Progenitor cell of endocrine pancreas (in vitro differentiated cells): ENCODE measurements around the gene NDC80. TPM values are rescaled to one million over a fixed set of nuclear protein-coding genes. Genes with fewer than 3 reads are reported as not detected.

Source experiments
- DNase-seq: peaks from one replicate; pipeline ENCODE4 v3.0.0; 2021; ENCODE audit warnings: low spot score; ENCODE audit not compliant: unreplicated experiment
- H3K27ac Mint-ChIP-seq: 2 replicates; pipeline ENCODE4 v1.8.0; 2021; ENCODE audit warnings: mild to moderate bottlenecking, moderate library complexity, mixed read lengths
- H3K27me3 Mint-ChIP-seq: 2 replicates; pipeline ENCODE4 v1.8.0; 2021; ENCODE audit warnings: mixed read lengths
- H3K36me3 Mint-ChIP-seq: 2 replicates; pipeline ENCODE4 v1.8.0; 2022; ENCODE audit warnings: mixed read lengths; ENCODE audit not compliant: insufficient read depth
- H3K4me1 Mint-ChIP-seq: 2 replicates; pipeline ENCODE4 v1.8.0; 2021; ENCODE audit warnings: low read depth, mixed read lengths
- H3K4me3 Mint-ChIP-seq: 2 replicates; pipeline ENCODE4 v1.8.0; 2021; ENCODE audit warnings: low read depth, mild to moderate bottlenecking, moderate library complexity, mixed read lengths
- H3K9me3 Mint-ChIP-seq: 2 replicates; pipeline ENCODE4 v1.8.0; 2021; ENCODE audit warnings: low read depth, mixed read lengths
- CTCF ChIP-seq: fragments of 200-600 bp; sonication (generic); IDR thresholded peaks from one replicate; pipeline ENCODE4 v1.5.0; 2021; ENCODE audit warnings: antibody characterized with exemption, mild to moderate bottlenecking; ENCODE audit not compliant: unreplicated experiment
- total RNA-seq: library from RNA; stranded (reverse); gene quantifications from 2 replicates; pipeline ENCODE4 v1.2.1, GENCODE V29; 2021

Gene NDC80
- total RNA-seq, 1 donor from 2014 or later: 15.0 TPM

- Mint-ChIP-seq H3K36me3 (peaks cover 19% of the 10 kb centered on the region), H3K4me3 (no peak overlapping the region)
These were observed 34.9 kb upstream of the NDC80 start for GRCh38 chr18:2536493-2536892.

GRCh38 chr18:2537296-2537695 lies 34.1 kb upstream of the NDC80 start:
- no peak overlapping the region for H3K27ac Mint-ChIP-seq
- no peak for DNase-seq
- no peak for TF ChIP-seq CTCF
- H3K4me1 Mint-ChIP-seq: peaks cover 7% of the 10 kb centered on the region
- H3K36me3 Mint-ChIP-seq: peaks cover 13% of the 10 kb centered on the region
- H3K9me3 Mint-ChIP-seq: peaks cover 5% of the 10 kb centered on the region
- H3K4me3 Mint-ChIP-seq: no peak overlapping the region
- no peaks in the 10 kb centered on the region for H3K27me3 Mint-ChIP-seq

More at GRCh38 chr18:2536493-2536892, 34.9 kb upstream of the NDC80 start:
- Mint-ChIP-seq H3K27ac (no peak overlapping the region), H3K4me1 (peaks cover 7% of the 10 kb centered on the region), H3K27me3 (no peaks in the 10 kb centered on the region), H3K9me3 (peaks cover 10% of the 10 kb centered on the region)
- TF ChIP-seq CTCF: no peak
- DNase-seq: no peak

- Mint-ChIP-seq H3K27me3 (no peaks in the 10 kb centered on the region), H3K27ac (no peak overlapping the region), H3K4me3 (no peak overlapping the region), H3K36me3 (peaks cover 7% of the 10 kb centered on the region), H3K9me3 (no peaks in the 10 kb centered on the region), H3K4me1 (peaks cover 7% of the 10 kb centered on the region)
- no peak for DNase-seq
- no peak for TF ChIP-seq CTCF
These were observed 33.1 kb upstream of the NDC80 start for GRCh38 chr18:2538236-2538635.

GRCh38 chr18:2538844-2539243 lies 32.5 kb upstream of the NDC80 start:
- no peak overlapping the region for H3K27ac Mint-ChIP-seq
- H3K36me3 Mint-ChIP-seq: peaks cover 7% of the 10 kb centered on the region
- peaks cover 7% of the 10 kb centered on the region for H3K4me1 Mint-ChIP-seq
- no peak for TF ChIP-seq CTCF
- no peak for DNase-seq
- H3K9me3 Mint-ChIP-seq: no peaks in the 10 kb centered on the region
- H3K27me3 Mint-ChIP-seq: no peaks in the 10 kb centered on the region
- H3K4me3 Mint-ChIP-seq: no peak overlapping the region

- H3K4me1 Mint-ChIP-seq: peaks cover 7% of the 10 kb centered on the region
- H3K4me3 Mint-ChIP-seq: no peak overlapping the region
- no peak for DNase-seq
- H3K36me3 Mint-ChIP-seq: peaks cover 7% of the 10 kb centered on the region
- H3K9me3 Mint-ChIP-seq: no peaks in the 10 kb centered on the region
- H3K27ac Mint-ChIP-seq: no peak overlapping the region
- no peaks in the 10 kb centered on the region for H3K27me3 Mint-ChIP-seq
- no peak for TF ChIP-seq CTCF
These were observed 30.8 kb upstream of the NDC80 start for GRCh38 chr18:2540575-2540974.
